Right cardiac atrium (tissue), 5 donors: ENCODE results near the gene PLA2G4F. TPM values are rescaled to one million over a fixed set of nuclear protein-coding genes. Genes with fewer than 3 reads are reported as not detected.
A peak's percentile ranks its signal among the peaks of the same experiment; 100 is the strongest.

ENCODE experiments used
- ATAC-seq, 2 donors: fragments of 200-7000 bp; cut with Tn5 transposase; one replicate each; pipeline versions ENCODE4 v1.8.0 to v1.9.1; 2020; ENCODE audit warnings: moderate library complexity in 2 of 2, mild to moderate bottlenecking in 1 of 2
- DNase-seq, 3 donors: peaks; one replicate each; pipeline ENCODE4 v3.0.0-alpha.2; 2020
- H3K27ac ChIP-seq: one replicate; pipeline ENCODE4 v1.5.1; 2013; ENCODE audit warnings: mild to moderate bottlenecking, low read length, control low read depth, moderate library complexity
- H3K27me3 ChIP-seq: one replicate; pipeline ENCODE4 v1.6.1; 2013; ENCODE audit not compliant: control insufficient read depth, insufficient read depth
- H3K4me1 ChIP-seq: one replicate; pipeline ENCODE4 v1.6.1; 2013; ENCODE audit warnings: low read length; ENCODE audit not compliant: control insufficient read depth, insufficient read depth
- H3K4me3 ChIP-seq: one replicate; pipeline ENCODE4 v1.5.1; 2013; ENCODE audit warnings: low read length, control low read depth
- H3K9me3 ChIP-seq: one replicate; pipeline ENCODE4 v1.6.1; 2013; ENCODE audit warnings: low read length; ENCODE audit not compliant: control insufficient read depth
- WGBS: extraction: QIAGEN DNeasy Blood & Tissue Kit; methylation state at CpG from one replicate; pipeline ENCODE4 v1.1.7; 2013; 5-methylcytosine and 5-hydroxymethylcytosine counted together
- intact Hi-C, 4 donors: fragments of 100-400 bp; cut with DNase I; formaldehyde crosslinking; loops; one replicate each; pipeline versions ENCODE4 v1.11.0 to v1.14.0; 2022 to 2023
- polyA plus RNA-seq: library from polyadenylated mRNA; stranded (reverse); fragments of 200-250 nt; gene quantifications from one replicate; pipeline ENCODE4 v1.2.3, GENCODE V29; 2013
- total RNA-seq, 4 donors: library from RNA; stranded (reverse); fragmentation: NEBNext Ultra II Directional; extraction: Animal tissue kit (Norgen Biotek cat#: 25700); gene quantifications; one replicate each; pipeline ENCODE4 v1.2.1, GENCODE V29; 2021
- donor health status: healthy with polysubstance abuse.
- donor health status: DM: no; HTN: yes; CAD: no.
- donor health status: DM: no; HTN: no; CAD: no.
- donor health status: DM: no; HTN: yes; CAD: no; lungs with severe emphysema.
- donor health status: DM: yes; HTN: yes; CAD: no.

The PLA2G4F gene
- total and polyA plus RNA-seq, 5 donors = 0.54 to 3.0 (median 1.2) TPM; not detected in 1

DNA sequence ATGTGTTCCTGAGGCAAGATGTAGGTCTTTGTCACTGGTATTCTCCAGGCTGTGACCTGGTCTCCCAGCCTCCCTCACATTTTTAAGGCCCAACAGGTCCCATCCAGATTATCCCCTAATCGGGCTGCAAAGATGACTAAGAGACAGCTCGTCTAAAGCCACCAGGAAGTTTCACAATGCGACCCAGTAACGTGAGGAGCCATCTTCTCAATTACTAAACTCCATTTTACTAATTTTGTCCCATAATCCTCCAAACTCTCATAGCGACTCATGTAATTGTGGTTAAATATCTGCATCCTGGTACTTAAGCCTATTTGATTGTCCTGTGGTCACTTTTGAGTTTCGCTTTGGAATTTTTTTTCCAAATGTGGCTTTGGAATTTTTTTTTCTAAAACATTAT lies 8.7 kb upstream of the PLA2G4F start:
- no peaks in the 10 kb centered on the region for H3K4me1 ChIP-seq
- H3K9me3 ChIP-seq = no peaks in the 10 kb centered on the region
- WGBS = 92% methylated on average over 6 of the region's 6 CpGs
- DNase-seq (no peak), ATAC-seq (no peak)
- no peak overlapping the region for H3K4me3 ChIP-seq
- intact Hi-C loops = no loop called here
- H3K27me3 ChIP-seq = no peaks in the 10 kb centered on the region
- H3K27ac ChIP-seq = no peak overlapping the region

DNA sequence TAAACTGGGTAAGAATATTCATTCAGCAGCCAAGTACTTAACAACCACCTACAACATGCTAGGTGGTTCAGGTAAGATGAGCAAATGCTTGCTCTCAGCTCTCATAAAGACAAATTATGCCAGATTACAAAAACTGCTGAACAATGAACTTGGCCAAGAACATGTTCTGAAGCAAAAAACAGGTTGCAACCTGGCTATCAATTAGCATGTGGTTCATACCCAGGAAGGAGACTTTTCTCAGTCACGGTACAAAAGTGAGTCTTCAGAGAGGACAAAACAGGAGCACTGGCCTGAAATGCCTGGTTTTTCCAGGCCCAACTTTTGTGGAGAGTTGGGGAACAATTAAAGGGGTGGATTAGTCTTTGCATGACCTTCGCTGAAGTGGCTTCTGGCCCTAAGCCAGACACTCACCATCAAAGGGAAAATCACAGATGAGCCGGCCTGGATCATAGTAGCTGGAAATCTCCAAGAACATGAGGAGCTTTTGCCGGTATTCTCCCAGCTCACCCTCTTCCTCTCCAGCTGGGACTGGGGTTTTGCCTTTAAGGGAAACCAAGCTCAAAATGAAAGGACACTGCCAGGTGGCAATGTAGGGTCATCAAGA lies 7.6 kb upstream of the PLA2G4F start:
- WGBS = 68% methylated on average over 4 of the region's 4 CpGs
- no peak for ATAC-seq
- H3K27me3 ChIP-seq = no peaks in the 10 kb centered on the region
- H3K4me3 ChIP-seq = no peak overlapping the region
- no peak for DNase-seq
- intact Hi-C loops = no loop called here
- no peaks in the 10 kb centered on the region for H3K9me3 ChIP-seq
- no peak overlapping the region for H3K27ac ChIP-seq
- no peaks in the 10 kb centered on the region for H3K4me1 ChIP-seq

DNA sequence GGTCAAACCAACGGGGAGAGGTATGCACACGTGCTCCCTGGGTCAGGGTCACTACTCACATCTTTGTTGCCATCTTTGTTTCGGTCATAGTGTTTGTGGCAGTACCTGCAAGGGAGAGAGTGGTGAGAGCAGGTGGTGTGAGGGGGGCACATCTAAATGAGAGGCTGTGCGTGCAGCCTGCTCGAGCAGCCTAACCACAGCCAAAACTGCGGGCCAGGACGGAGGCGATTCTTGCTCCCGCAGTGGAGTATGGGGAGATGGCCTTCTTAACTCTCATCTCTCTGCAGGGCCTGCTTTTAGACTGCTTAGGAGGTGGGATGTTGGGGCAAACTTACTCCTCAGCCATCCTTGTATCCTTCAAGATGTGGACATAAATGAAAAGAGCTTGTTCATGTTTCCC lies 6.9 kb upstream of the PLA2G4F start:
- ATAC-seq (no peak), DNase-seq (no peak)
- intact Hi-C loops = no loop called here
- H3K4me1 ChIP-seq = peaks cover 3% of the 10 kb centered on the region
- 95% methylated on average over 9 of the region's 9 CpGs for WGBS
- H3K4me3 ChIP-seq = no peak overlapping the region
- no peaks in the 10 kb centered on the region for H3K27me3 ChIP-seq
- no peaks in the 10 kb centered on the region for H3K9me3 ChIP-seq
- H3K27ac ChIP-seq = no peak overlapping the region

DNA sequence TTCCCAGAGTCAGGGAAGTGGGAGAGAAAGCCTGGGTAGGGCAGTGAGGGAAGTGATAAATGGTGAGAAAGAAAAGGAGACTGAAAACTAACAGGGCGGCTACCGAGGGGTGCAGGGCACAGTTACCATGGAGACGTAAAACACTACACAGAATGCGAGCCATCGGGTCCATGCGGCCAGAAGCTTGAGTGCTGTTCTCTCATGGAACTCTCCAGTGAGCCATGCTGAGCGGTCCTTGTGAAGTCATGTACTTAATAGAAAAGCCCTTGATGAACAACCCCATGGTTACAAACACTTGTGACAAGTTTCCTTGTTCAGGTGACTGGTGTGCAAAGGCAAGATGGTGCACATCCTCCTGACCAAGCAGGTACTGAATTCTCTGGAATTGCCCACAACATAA lies 3.7 kb upstream of the PLA2G4F start:
- peaks cover 3% of the 10 kb centered on the region for H3K4me1 ChIP-seq
- no peaks in the 10 kb centered on the region for H3K9me3 ChIP-seq
- DNase-seq (no peak), ATAC-seq (no peak)
- H3K27ac ChIP-seq = no peak overlapping the region
- WGBS = 82% methylated on average over 7 of the region's 7 CpGs
- intact Hi-C loops = no loop called here
- H3K27me3 ChIP-seq = no peaks in the 10 kb centered on the region
- no peak overlapping the region for H3K4me3 ChIP-seq

DNA sequence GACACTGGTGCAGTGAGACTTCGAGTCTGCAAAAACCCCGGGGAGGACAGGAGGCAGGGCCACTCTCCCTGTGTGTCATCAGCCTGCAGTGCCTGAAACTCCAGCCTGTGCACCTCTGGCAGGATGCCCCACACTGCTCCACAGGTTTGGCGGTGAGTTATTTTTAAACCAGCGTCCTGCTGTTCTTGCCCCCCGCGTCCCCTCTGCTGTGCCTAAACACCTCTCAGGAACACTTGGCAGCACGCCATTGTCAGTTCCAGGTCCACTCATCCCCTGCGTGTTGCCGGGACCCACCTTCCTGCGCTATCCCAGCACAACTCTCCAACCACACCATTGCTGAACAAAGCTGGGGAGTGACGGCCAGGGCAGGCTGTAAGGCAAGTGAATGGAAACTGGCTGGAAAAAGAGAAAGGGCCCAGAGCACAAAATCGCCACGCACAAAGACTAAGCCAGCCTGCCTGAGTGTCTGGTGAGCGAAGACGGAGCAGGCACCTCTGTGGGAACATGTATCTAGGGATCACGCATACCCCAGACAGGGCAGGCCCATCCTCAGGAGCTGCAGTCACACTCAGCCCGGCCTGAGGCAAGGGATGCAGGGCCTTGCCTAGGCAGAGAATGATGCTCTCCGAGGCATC lies 3.1 kb upstream of the PLA2G4F start:
- WGBS = 70% methylated on average over 18 of the region's 18 CpGs
- H3K27ac ChIP-seq = peak overlapping the region; percentile 55
- intact Hi-C loops = no loop called here
- no peak overlapping the region for H3K4me3 ChIP-seq
- peak; percentile 64 to 87 (median 80) for DNase-seq
- no peaks in the 10 kb centered on the region for H3K27me3 ChIP-seq
- no peaks in the 10 kb centered on the region for H3K9me3 ChIP-seq
- peak; percentile 64 to 65 for ATAC-seq
- peaks cover 4% of the 10 kb centered on the region for H3K4me1 ChIP-seq

DNA sequence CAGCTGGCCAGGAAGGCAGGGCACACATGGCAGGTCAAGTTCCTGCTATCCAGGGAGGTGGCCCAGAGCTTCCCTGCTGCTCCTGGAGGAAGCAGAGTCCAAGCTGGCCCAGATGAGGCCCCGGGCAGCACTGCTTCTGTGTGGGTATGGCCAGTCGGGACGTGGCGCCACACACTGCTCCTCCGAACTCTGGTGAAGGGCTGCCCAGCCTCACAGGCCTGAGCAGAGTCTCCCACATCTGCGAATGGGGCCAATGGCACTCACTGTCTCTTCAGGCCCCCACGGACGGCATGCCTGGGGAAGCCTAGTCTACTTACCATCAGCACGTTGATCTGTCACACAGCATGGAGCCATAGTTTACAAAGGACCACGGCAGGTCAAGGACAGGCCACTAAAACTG lies 2.5 kb upstream of the PLA2G4F start:
- intact Hi-C loops = no loop called here
- peak in 1 of 3 donors; percentile 40 for DNase-seq
- no peak for ATAC-seq
- H3K4me1 ChIP-seq = peaks cover 4% of the 10 kb centered on the region
- no peaks in the 10 kb centered on the region for H3K9me3 ChIP-seq
- no peaks in the 10 kb centered on the region for H3K27me3 ChIP-seq
- peak overlapping the region; percentile 13 for H3K27ac ChIP-seq
- H3K4me3 ChIP-seq = no peak overlapping the region
- WGBS = 75% methylated on average over 10 of the region's 10 CpGs

DNA sequence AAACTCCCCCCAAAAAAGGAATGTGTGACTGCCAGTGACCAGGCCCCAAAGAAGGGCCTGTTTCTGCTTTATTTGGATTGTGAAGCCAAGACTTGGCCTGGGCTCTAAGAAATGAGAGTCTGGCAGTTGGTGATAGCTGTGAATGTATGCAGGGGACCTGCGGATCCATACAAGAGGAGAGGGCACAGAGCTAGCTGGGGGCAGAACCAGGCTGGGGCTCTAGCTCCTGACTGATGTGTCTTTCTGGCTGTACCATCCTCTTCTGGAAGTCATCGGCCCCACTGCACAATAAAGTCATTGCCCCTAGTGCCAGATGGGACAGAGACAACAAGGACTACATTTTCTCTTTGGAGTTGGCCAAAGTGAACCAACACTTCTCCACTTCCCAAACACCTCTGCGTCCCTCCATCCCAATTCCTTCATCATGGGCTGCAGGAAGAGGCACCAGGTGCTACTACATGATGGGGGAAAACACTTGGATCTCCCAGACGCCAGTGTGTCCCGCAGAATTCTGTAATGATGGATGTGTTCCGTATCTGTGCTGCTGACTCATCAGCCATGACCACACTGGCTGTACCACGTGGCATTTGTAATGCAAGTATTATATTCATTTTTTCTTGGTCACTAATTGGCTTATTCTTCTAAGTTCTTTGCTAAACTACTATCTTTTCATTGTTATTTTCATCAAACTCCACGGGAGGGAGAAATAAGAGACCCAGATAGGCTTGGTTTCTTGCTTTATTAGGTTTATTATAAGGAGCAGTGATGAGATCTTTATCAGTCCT lies 1.7 kb upstream of the PLA2G4F start:
- ATAC-seq (no peak), DNase-seq (no peak)
- Histone ChIP-seq H3K4me3 (no peak overlapping the region), H3K9me3 (no peaks in the 10 kb centered on the region), H3K27me3 (no peaks in the 10 kb centered on the region), H3K27ac (no peak overlapping the region), H3K4me1 (peaks cover 4% of the 10 kb centered on the region)
- 78% methylated on average over 8 of the region's 8 CpGs for WGBS
- intact Hi-C loops = no loop called here

DNA sequence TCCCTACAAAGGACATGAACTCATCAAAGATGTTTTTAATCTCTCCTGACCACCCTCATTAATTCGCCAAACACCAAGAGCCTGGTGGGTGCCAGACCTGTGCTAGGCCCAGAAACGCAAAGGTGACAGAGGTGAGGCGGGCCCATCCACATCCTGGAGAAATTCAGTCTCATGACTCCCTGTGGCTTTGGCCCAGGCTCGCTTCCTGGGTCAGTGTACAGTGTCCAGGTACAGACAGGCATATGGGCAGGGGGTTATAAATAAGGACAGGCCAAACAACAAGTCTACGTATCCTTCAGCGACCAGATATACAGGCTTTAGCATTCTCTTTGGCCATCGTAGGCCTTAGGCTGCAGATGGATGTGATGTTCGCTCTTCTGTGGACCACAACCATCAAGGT lies 945 bp upstream of the PLA2G4F start:
- H3K9me3 ChIP-seq = no peaks in the 10 kb centered on the region
- DNase-seq = no peak

DNA sequence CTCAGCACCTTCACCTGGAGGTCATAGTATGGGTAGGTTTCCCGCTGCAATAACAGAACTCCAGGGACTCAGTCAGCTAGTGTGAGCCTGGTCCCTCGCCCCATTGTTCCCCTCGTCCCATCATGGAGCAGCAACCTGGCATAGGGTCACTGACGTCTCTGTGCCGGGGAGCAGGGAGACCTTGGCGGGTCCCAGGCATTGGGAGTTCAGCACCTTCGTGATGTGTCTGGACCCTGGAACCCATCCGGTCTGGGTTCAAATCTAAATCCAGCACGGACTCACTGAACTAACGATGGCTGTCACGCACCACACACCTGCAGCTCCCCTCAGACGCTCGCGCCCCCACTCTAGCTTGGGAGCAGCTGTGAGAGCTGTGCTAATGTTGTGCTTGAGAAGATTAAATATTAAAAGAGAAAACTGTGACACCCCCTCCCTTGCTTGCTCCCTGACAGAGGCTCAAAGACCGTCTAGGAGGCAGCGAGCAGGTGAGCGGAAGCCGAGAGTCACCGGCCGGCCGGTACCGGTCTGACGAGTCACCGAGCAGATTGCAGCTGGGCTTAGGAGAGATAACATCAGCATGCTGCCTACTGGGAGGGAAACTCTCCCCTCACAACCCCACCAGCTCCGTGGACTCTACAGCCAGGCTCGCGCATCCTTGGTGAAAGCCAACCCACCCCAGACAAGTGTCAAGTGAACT lies 742 bp downstream of the PLA2G4F start:
- ATAC-seq = no peak
- H3K4me1 ChIP-seq = peaks cover 8% of the 10 kb centered on the region

More for the DNA sequence above, 945 bp upstream of the PLA2G4F start:
- 97% methylated on average over 8 of the region's 8 CpGs for WGBS
- Histone ChIP-seq H3K4me3 (no peak overlapping the region), H3K27ac (no peak overlapping the region), H3K4me1 (peaks cover 4% of the 10 kb centered on the region), H3K27me3 (no peaks in the 10 kb centered on the region)
- intact Hi-C loops = no loop called here
- ATAC-seq = no peak

DNA sequence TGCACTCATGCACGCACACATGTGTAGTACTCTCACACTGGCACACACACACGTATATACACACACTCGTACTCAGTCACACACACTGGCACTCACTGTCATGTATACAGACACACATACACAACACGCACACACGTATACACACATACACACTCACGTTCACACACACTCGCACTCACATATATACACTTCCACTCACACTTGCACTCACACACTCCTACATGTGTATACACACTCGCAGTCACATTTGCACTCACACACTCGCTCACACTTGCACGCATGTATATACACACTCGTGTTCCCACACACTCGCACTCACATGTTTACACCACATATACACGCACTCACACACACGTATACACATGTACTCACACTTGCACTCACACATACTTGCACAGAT lies 1.5 kb downstream of the PLA2G4F start:
- 96% methylated on average over 14 of the region's 14 CpGs for whole genome bisulfite sequencing
- DNase-seq (no peak), ATAC-seq (no peak)
- H3K9me3 ChIP-seq = no peaks in the 10 kb centered on the region
- peaks cover 8% of the 10 kb centered on the region for H3K4me1 ChIP-seq
- intact Hi-C loops = no loop called here
- no peak overlapping the region for H3K27ac ChIP-seq
- H3K4me3 ChIP-seq = no peak overlapping the region
- no peaks in the 10 kb centered on the region for H3K27me3 ChIP-seq

More for the DNA sequence above, 742 bp downstream of the PLA2G4F start:
- H3K9me3 ChIP-seq = no peaks in the 10 kb centered on the region
- no peak overlapping the region for H3K4me3 ChIP-seq
- intact Hi-C loops = no loop called here
- peak in 1 of 3 donors; percentile 46 for DNase-seq
- H3K27ac ChIP-seq = no peak overlapping the region
- 60% methylated on average over 27 of the region's 27 CpGs for WGBS
- no peaks in the 10 kb centered on the region for H3K27me3 ChIP-seq
